GM19467 (cell line): ENCODE measurements around the gene LBX2.
"Not testable (repeated sequence)": the region's sequence is repeated elsewhere in the genome, so short reads cannot be mapped to it uniquely, and the experiment has no call there.

Experiments
- ATAC-seq: cut with Tn5 transposase; IDR thresholded peaks from one replicate; pipeline ENCODE4 v1.9.1; 2021; ENCODE audit warnings: mild to moderate bottlenecking, moderate library complexity; ENCODE audit not compliant: unreplicated experiment

The LBX2 gene

GRCh38 chr2:74488643-74489481 is 10.5 kb downstream of the LBX2 start:
- ATAC-seq: no peak

- ATAC-seq: no peak
These were observed 13.3 kb downstream of the LBX2 start for GRCh38 chr2:74486141-74486540.

- ATAC-seq: not testable (repeated sequence)
These were observed 15.7 kb downstream of the LBX2 start for GRCh38 chr2:74483675-74484164.

GRCh38 chr2:74482801-74483674 is 16.4 kb downstream of the LBX2 start, which contains the start of the genes CCDC142 and TTC31:
TSS of gene CCDC142 (minus strand) at chr2:74482998. CDS start at chr2:74482837, 161 bp downstream.
TSS of gene TTC31 (plus strand) at chr2:74483081. CDS start at chr2:74483096, 15 bp downstream.
- peak; percentile 80 for ATAC-seq

GRCh38 chr2:74481961-74482800 is 17.2 kb downstream of the LBX2 start:
- ATAC-seq: peak; percentile 37

- ATAC-seq: no peak
These were observed 18.0 kb downstream of the LBX2 start for GRCh38 chr2:74481431-74481830.

GRCh38 chr2:74474899-74475298 is 24.5 kb downstream of the LBX2 start:
- no peak for ATAC-seq

- no peak for ATAC-seq
These were observed 24.9 kb downstream of the LBX2 start for GRCh38 chr2:74474481-74474880.

- ATAC-seq: no peak
These were observed 26.5 kb downstream of the LBX2 start for GRCh38 chr2:74472945-74473258.

GRCh38 chr2:74472086-74472944 is 27.1 kb downstream of the LBX2 start, which contains the start of gene MRPL53:
TSS of gene MRPL53 (minus strand) at chr2:74472680. CDS start at chr2:74472660, 20 bp downstream.
- ATAC-seq: peak; percentile 75

GRCh38 chr2:74471332-74472065 is 27.9 kb downstream of the LBX2 start:
- ATAC-seq: no peak

- ATAC-seq: not testable (repeated sequence)
These were observed 28.7 kb downstream of the LBX2 start for GRCh38 chr2:74470742-74471141.

- ATAC-seq: no peak
These were observed 35.0 kb downstream of the LBX2 start for GRCh38 chr2:74464406-74464805.

- no peak for ATAC-seq
These were observed 36.7 kb downstream of the LBX2 start for GRCh38 chr2:74462786-74463105.

- no peak for ATAC-seq
These were observed 37.2 kb downstream of the LBX2 start for GRCh38 chr2:74462054-74462785.

GRCh38 chr2:74461187-74462053 is 38.0 kb downstream of the LBX2 start:
- no peak for ATAC-seq

- ATAC-seq: not testable (repeated sequence)
These were observed 39.2 kb downstream of the LBX2 start for GRCh38 chr2:74460187-74460586.
